ENCODE measurements around the gene ALX3.
A peak's percentile ranks its signal among the peaks of the same experiment; 100 is the strongest.

The ALX3 gene

GRCh38 chr1:110085671-110086070, 15.2 kb upstream of the ALX3 start:
- Histone ChIP-seq H3K27ac (ENCODE audit: extremely low read depth, low read depth, low read length) (no peak overlapping the region), H3K9me3 (ENCODE audit: control insufficient read depth, insufficient read depth, low read depth, low read length) (no peaks in the 10 kb centered on the region), H3K4me3 (ENCODE audit: low read depth, low read length) (no peak overlapping the region), H3K4me1 (ENCODE audit: control insufficient read depth, insufficient read depth, low read length) (no peaks in the 10 kb centered on the region), H3K36me3 (ENCODE audit: control insufficient read depth in 2 of 2, insufficient read depth in 1 of 2, low read length in 2 of 2) (no peaks in the 10 kb centered on the region)
- TF ChIP-seq ZNF114 (tag by site-specific recombination; IDR thresholded peaks at IDR 0.05) (no peak), MYNN (tag by site-specific recombination; IDR thresholded peaks at IDR 0.05; ENCODE audit: borderline replicate concordance) (no peak), ZNF626 (tag by site-specific recombination; IDR thresholded peaks at IDR 0.05) (no peak), EGR2 (tag by site-specific recombination; IDR thresholded peaks at IDR 0.05; ENCODE audit: low read depth) (no peak), ZNF18 (tag by site-specific recombination; IDR thresholded peaks at IDR 0.05) (no peak), ATF2 (tag by site-specific recombination; IDR thresholded peaks at IDR 0.05; ENCODE audit: low read depth) (no peak), ZBTB44 (tag by site-specific recombination; IDR thresholded peaks at IDR 0.05) (no peak), WT1 (tag by site-specific recombination; IDR thresholded peaks at IDR 0.05) (peak; percentile 42; the same call in 1 of the 2 replicates)
- CTCF ChIA-PET: interaction anchor here (0.9 kb wide), 1 partner anchor 250 kb away, joined by 4 read pairs; no protein-coding TSS in a partner anchor
- POLR2A ChIA-PET: no interaction called here

- Histone ChIP-seq H3K4me1 (ENCODE audit: control insufficient read depth, insufficient read depth, low read length) (no peaks in the 10 kb centered on the region), H3K9me3 (ENCODE audit: control insufficient read depth, insufficient read depth, low read depth, low read length) (no peaks in the 10 kb centered on the region), H3K27ac (ENCODE audit: extremely low read depth, low read depth, low read length) (no peak overlapping the region), H3K4me3 (ENCODE audit: low read depth, low read length) (no peak overlapping the region), H3K36me3 (ENCODE audit: control insufficient read depth in 2 of 2, insufficient read depth in 1 of 2, low read length in 2 of 2) (no peaks in the 10 kb centered on the region)
- ChIA-PET POLR2A (no interaction called here), CTCF (interaction anchor here (1.5 kb wide), 1 partner anchor 412 kb away, joined by 3 read pairs; no protein-coding TSS in a partner anchor)
- TF ChIP-seq ZNF121 (tag by site-specific recombination; IDR thresholded peaks at IDR 0.05) (no peak), ZNF639 (tag by site-specific recombination; IDR thresholded peaks at IDR 0.05) (no peak), ZNF558 (tag by site-specific recombination; IDR thresholded peaks at IDR 0.05) (no peak), HOXD13 (CRISPR knock-in tag; IDR thresholded peaks at IDR 0.05; ENCODE audit: borderline replicate concordance) (no peak), ZNF19 (tag by site-specific recombination; IDR thresholded peaks at IDR 0.05; ENCODE audit: low read depth) (no peak)
Measured at GRCh38 chr1:110084227-110085078, 14.0 kb upstream of the ALX3 start.

GRCh38 chr1:110083866-110084226, 13.4 kb upstream of the ALX3 start:
- Histone ChIP-seq H3K4me3 (ENCODE audit: low read depth, low read length) (no peak overlapping the region), H3K36me3 (ENCODE audit: control insufficient read depth in 2 of 2, insufficient read depth in 1 of 2, low read length in 2 of 2) (no peaks in the 10 kb centered on the region), H3K27ac (ENCODE audit: extremely low read depth, low read depth, low read length) (no peak overlapping the region), H3K4me1 (ENCODE audit: control insufficient read depth, insufficient read depth, low read length) (no peaks in the 10 kb centered on the region), H3K9me3 (ENCODE audit: control insufficient read depth, insufficient read depth, low read depth, low read length) (no peaks in the 10 kb centered on the region)
- ChIA-PET CTCF (interaction anchor here (0.7 to 1.5 kb wide), 2 partner anchors 120 to 412 kb away, joined by 3 read pairs; no protein-coding TSS in a partner anchor), POLR2A (no interaction called here)
- TF ChIP-seq ZNF704 (tag by site-specific recombination; IDR thresholded peaks at IDR 0.05): no peak
- TF ChIP-seq SP2 (tag by site-specific recombination; IDR thresholded peaks at IDR 0.05): no peak
- no peak for TF ChIP-seq ZNF645 (tag by site-specific recombination; IDR thresholded peaks at IDR 0.05)
- TF ChIP-seq ZNF555 (tag by site-specific recombination; conservative IDR thresholded peaks at IDR 0.05): no peak
- TF ChIP-seq TSHZ1 (tag by site-specific recombination; IDR thresholded peaks at IDR 0.05; ENCODE audit: borderline replicate concordance): no peak
